ENCODE data around the gene LSAMP. TPM values are rescaled to one million over a fixed set of nuclear protein-coding genes. Genes with fewer than 3 reads are reported as not detected.

The LSAMP gene
- total RNA-seq, 1 experiment from 2014 or later = 3.1 TPM

GRCh38 chr3:116046350-116046749 is 398.9 kb downstream of the LSAMP start:
- Histone ChIP-seq H3K4me1 (ENCODE audit: control insufficient read depth, insufficient read depth, low read length) (no peaks in the 10 kb centered on the region), H3K9me3 (ENCODE audit: control insufficient read depth, insufficient read depth, low read depth, low read length) (no peaks in the 10 kb centered on the region), H3K4me3 (ENCODE audit: low read depth in 2 of 2, low read length in 2 of 2) (no peak overlapping the region), H3K36me3 (ENCODE audit: control insufficient read depth, insufficient read depth, low read length) (no peaks in the 10 kb centered on the region), H3K27ac (ENCODE audit: low read length) (no peak overlapping the region), H3K27me3 (ENCODE audit: control insufficient read depth, insufficient read depth, low read length) (no peaks in the 10 kb centered on the region)
- POLR2A ChIA-PET = interaction anchor here (0.5 kb wide), 1 partner anchor 53 kb away, joined by 3 read pairs; no protein-coding TSS in a partner anchor
- in situ Hi-C loops (cut with HindIII; ENCODE audit: low pct_unique_long_range_greater_than_20kb, low sequenced_read_pairs) = no loop called here
- BruUV-seq (replicated peaks) = no TSS peak
- intact Hi-C loops (cut with micrococcal nuclease; ENCODE audit: unreplicated experiment) = no loop called here
- no peak for TF ChIP-seq POLR2AphosphoS5 (IDR thresholded peaks at IDR 0.05; ENCODE audit: low read depth, low read length)
- no peak for TF ChIP-seq REST (IDR thresholded peaks at IDR 0.05; ENCODE audit: insufficient read depth in 1 of 2, low read depth in 2 of 2, low read length in 1 of 2)
- TF ChIP-seq CTCF (IDR thresholded peaks at IDR 0.05) = no peak
- TF ChIP-seq TCF7L2 (IDR thresholded peaks at IDR 0.05; ENCODE audit: low read depth, low read length) = no peak
- TF ChIP-seq SIN3A (IDR thresholded peaks at IDR 0.05; ENCODE audit: borderline replicate concordance, insufficient read depth, low read depth, low read length) = no peak
- CTCF ChIA-PET = no interaction called here
- no peak for ATAC-seq
- DNase-seq (ENCODE audit: low read depth, low spot score) = no peak

GRCh38 chr3:116045314-116045713 is 400.0 kb downstream of the LSAMP start:
- DNase-seq (ENCODE audit: low read depth, low spot score) (no peak), ATAC-seq (no peak)
- in situ Hi-C loops (cut with HindIII; ENCODE audit: low pct_unique_long_range_greater_than_20kb, low sequenced_read_pairs) (no loop called here), intact Hi-C loops (cut with micrococcal nuclease; ENCODE audit: unreplicated experiment) (no loop called here)
- no peaks in the 10 kb centered on the region for H3K4me1 ChIP-seq (ENCODE audit: control insufficient read depth, insufficient read depth, low read length)
- ChIA-PET CTCF (no interaction called here), POLR2A (no interaction called here)
- H3K36me3 ChIP-seq (ENCODE audit: control insufficient read depth, insufficient read depth, low read length) = no peaks in the 10 kb centered on the region
- BruUV-seq (replicated peaks) = no TSS peak
- H3K27ac ChIP-seq (ENCODE audit: low read length) = no peak overlapping the region
- no peaks in the 10 kb centered on the region for H3K9me3 ChIP-seq (ENCODE audit: control insufficient read depth, insufficient read depth, low read depth, low read length)
- no peak overlapping the region for H3K4me3 ChIP-seq (ENCODE audit: low read depth in 2 of 2, low read length in 2 of 2)
- no peak for TF ChIP-seq SIN3A (IDR thresholded peaks at IDR 0.05; ENCODE audit: borderline replicate concordance, insufficient read depth, low read depth, low read length)
- TF ChIP-seq TCF7L2 (IDR thresholded peaks at IDR 0.05; ENCODE audit: low read depth, low read length) = no peak
- H3K27me3 ChIP-seq (ENCODE audit: control insufficient read depth, insufficient read depth, low read length) = no peaks in the 10 kb centered on the region

GRCh38 chr3:116040152-116040551 is 405.1 kb downstream of the LSAMP start:
- no peaks in the 10 kb centered on the region for H3K27me3 ChIP-seq (ENCODE audit: control insufficient read depth, insufficient read depth, low read length)
- no peak for DNase-seq (ENCODE audit: low read depth, low spot score)
- intact Hi-C loops (cut with micrococcal nuclease; ENCODE audit: unreplicated experiment) = no loop called here
- H3K4me1 ChIP-seq (ENCODE audit: control insufficient read depth, insufficient read depth, low read length) = no peaks in the 10 kb centered on the region
- no TSS peak for BruUV-seq (replicated peaks)
- no peak for ATAC-seq
- no peak overlapping the region for H3K27ac ChIP-seq (ENCODE audit: low read length)
- H3K36me3 ChIP-seq (ENCODE audit: control insufficient read depth, insufficient read depth, low read length) = no peaks in the 10 kb centered on the region
- TF ChIP-seq SIN3A (IDR thresholded peaks at IDR 0.05; ENCODE audit: borderline replicate concordance, insufficient read depth, low read depth, low read length) (no peak), REST (IDR thresholded peaks at IDR 0.05; ENCODE audit: insufficient read depth in 1 of 2, low read depth in 2 of 2, low read length in 1 of 2) (no peak), POLR2AphosphoS5 (IDR thresholded peaks at IDR 0.05; ENCODE audit: low read depth, low read length) (no peak), CTCF (IDR thresholded peaks at IDR 0.05) (no peak), TCF7L2 (IDR thresholded peaks at IDR 0.05; ENCODE audit: low read depth, low read length) (no peak)
- in situ Hi-C loops (cut with HindIII; ENCODE audit: low pct_unique_long_range_greater_than_20kb, low sequenced_read_pairs) = no loop called here
- no peaks in the 10 kb centered on the region for H3K9me3 ChIP-seq (ENCODE audit: control insufficient read depth, insufficient read depth, low read depth, low read length)
- no peak overlapping the region for H3K4me3 ChIP-seq (ENCODE audit: low read depth in 2 of 2, low read length in 2 of 2)
- ChIA-PET CTCF (no interaction called here), POLR2A (no interaction called here)
